Natural killer cell treated with Interleukin-12 subunit alpha and Interleukin-12 subunit beta and Interleukin-15 and Interleukin-18, amount 100 ng/mL, for 72 hours (primary cell): ENCODE results near the gene SPR. TPM values are rescaled to one million over a fixed set of nuclear protein-coding genes. Genes with fewer than 3 reads are reported as not detected.
A peak's percentile ranks its signal among the peaks of the same experiment; 100 is the strongest.

ENCODE experiments used
- ATAC-seq, 2 donors: fragments of 150-1000 bp; cut with Tn5 transposase in 1 of 2; sonication (Bioruptor Pico), chemical (Tn5 transposase) in 1 of 2; 2 replicates each; pipeline ENCODE4 v1.10.0; 2021
- DNase-seq: peaks from one replicate; pipeline ENCODE4 v3.0.0; 2022; ENCODE audit warnings: low spot score
- H3K27ac Mint-ChIP-seq, 2 donors: 1 replicate in 1 of 2; 2 replicates in 1 of 2; pipeline ENCODE4 v1.8.0; 2022; ENCODE audit warnings: mixed read lengths in 2 of 2, mild to moderate bottlenecking in 1 of 2, moderate library complexity in 1 of 2
- H3K27me3 Mint-ChIP-seq, 2 donors: 1 replicate in 1 of 2; 2 replicates in 1 of 2; pipeline ENCODE4 v1.8.0; 2022; ENCODE audit warnings: mixed read lengths in 2 of 2
- H3K36me3 Mint-ChIP-seq: one replicate; pipeline ENCODE4 v1.8.0; 2022; ENCODE audit warnings: mixed read lengths
- H3K4me1 Mint-ChIP-seq, 2 donors: 1 replicate in 1 of 2; 2 replicates in 1 of 2; pipeline ENCODE4 v1.8.0; 2022; ENCODE audit warnings: low read depth in 2 of 2, mixed read lengths in 2 of 2, mild to moderate bottlenecking in 1 of 2
- H3K4me3 Mint-ChIP-seq: one replicate; pipeline ENCODE4 v1.8.0; 2022; ENCODE audit warnings: mixed read lengths
- H3K9me3 Mint-ChIP-seq: 2 replicates; pipeline ENCODE4 v1.8.0; 2022; ENCODE audit warnings: mixed read lengths
- total RNA-seq, 2 donors: library from RNA; stranded (reverse); gene quantifications; one replicate each; pipeline ENCODE4 v1.2.3, GENCODE V29; 2022

Gene SPR
- total RNA-seq, 2 donors from 2014 or later = 3.4 to 10.2 TPM

DNA sequence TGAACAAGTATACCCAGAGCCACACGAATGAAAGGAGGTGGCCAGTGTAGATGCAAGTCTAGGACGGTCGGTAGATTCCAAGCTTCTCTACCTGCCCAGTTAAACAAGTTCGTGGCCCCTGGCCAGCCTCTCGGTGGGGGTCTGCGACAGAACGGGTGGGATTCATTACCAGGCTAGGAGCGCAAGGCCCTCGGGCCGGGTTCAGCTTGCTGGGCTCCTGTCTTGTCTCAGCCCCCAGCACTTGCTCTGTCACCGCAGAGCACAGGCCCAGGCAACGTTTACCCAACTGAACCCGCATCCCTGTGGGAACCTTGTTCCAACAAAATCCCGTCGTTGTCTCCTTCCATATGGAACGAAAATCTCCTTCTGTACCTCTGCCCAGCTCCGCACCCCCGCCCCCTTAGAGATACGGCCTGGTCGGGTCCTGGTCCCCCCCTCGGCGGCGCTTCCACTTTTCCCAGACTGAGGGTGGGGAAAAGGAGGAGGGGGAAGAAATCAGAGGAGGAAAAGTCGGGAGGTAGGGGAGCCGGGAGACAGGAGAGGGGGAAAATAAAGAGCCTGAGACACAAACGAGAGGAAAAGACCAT is 28.2 kb downstream of the SPR start:
- Mint-ChIP-seq H3K9me3 (no peaks in the 10 kb centered on the region), H3K27ac (no peak overlapping the region), H3K27me3 (peaks cover 42 to 45% of the 10 kb centered on the region in 2 donors), H3K4me1 (peaks cover 10 to 21% of the 10 kb centered on the region in 2 donors), H3K4me3 (peak overlapping the region; percentile 32), H3K36me3 (no peaks in the 10 kb centered on the region)
- ATAC-seq = no peak
- peak; percentile 31 for DNase-seq

DNA sequence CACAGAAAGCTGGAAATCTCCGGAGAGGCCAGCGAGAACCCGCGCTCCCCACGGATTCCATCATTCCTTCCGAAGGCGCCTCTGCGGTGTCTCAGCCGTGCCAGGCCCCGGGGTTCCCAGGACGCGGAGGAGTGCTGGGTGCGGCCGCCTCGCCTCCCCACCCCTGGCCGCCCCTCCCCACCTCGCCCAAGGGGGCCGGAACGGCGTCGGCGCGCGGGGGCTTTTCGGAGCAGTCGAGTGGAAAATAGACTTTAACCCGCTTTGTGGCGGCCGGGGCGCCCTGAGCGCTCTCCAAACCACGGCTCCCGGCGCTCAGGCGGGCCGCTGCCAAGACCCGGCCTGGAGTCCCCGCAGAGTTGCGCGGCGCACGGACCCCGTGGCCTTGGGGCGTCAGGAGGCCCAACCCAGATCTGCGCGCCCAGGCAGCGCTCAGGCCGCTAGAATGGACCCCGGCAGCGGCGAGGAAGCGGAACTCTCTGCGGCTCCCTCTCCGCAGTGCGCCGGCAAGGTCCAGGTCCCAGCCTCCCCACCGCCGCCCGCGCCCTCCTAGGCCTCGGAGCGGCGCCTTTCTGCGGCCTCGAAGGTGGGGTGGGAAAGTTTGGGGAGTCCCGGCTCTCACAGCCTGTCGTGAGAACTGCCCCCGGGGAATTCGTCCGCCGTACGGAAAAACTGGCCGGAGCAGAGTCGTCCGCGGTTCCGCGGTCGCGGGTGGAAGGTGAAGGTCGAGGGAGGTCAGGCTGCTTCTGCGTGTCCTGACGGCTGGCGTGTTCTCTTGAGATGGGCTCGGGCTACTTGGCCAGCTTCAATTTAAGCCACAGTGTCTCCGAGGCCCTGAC is 28.9 kb downstream of the SPR start:
- Mint-ChIP-seq H3K4me1 (peaks cover 10 to 21% of the 10 kb centered on the region in 2 donors), H3K27ac (no peak overlapping the region), H3K9me3 (no peaks in the 10 kb centered on the region), H3K27me3 (peaks cover 42 to 44% of the 10 kb centered on the region in 2 donors), H3K36me3 (no peaks in the 10 kb centered on the region), H3K4me3 (peak overlapping the region; percentile 81)
- ATAC-seq (peak; percentile 52 to 73), DNase-seq (peak; percentile 65)

DNA sequence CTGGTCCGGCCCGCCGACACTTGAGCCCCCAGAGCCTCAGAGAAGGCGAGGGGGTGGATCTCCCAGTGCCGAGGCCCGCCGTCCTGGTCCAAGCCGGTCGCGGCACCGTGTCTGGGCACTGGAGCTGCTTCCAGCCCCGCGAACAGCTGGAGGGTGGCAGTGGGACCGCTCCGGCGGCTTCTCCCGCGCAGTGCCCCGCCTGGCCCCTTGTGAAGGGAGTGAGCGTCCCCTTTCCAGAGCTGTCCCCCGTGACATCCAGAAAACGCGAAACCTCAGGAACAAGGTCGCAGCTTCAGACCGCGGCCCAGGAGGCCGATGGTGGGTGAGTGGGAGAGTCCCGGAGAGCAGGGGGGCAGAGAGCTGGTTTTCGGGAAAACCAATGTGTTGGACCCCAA is 29.5 kb downstream of the SPR start:
- H3K4me3 Mint-ChIP-seq = peak overlapping the region; percentile 81
- H3K4me1 Mint-ChIP-seq = peaks cover 10 to 21% of the 10 kb centered on the region in 2 donors
- DNase-seq = peak; percentile 60

DNA sequence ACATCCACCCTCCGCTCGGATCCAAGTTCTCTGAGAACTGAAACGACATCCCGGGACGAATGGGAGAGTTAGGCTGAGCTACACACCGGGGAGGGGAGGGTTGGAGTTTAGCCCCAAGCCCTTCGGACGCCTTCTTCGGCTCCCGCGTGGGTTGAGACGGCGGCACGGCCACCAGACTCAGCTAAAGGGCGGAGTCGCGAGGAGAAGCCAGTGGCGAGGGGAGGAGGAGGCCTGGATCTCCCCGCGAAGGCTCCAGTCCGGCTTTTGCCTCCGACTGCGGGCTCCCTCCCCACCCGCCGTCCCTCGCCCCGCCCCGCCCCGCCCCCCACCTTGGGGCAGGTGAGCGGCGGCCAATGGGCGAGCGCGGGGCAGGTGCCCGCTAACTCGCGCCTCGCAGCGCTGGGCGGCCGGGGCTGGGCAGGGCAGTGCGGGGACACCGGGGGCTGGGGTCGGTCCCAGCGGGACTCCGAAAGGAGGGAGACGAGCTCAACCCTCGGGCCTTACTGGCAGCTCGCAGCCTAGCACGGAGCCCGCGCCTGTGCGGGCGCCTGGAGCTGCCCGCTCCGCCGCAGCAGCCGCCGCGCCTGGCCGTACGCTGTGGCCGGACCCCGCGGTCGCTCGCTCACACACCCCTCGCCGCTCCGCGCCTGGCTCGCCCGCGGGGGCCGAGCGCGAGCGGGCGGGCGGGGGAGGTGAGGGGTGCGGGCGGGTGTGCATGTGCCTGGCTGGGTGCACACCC is 30.1 kb downstream of the SPR start, which contains the start of gene EMX1:
Gene EMX1, plus strand, starts transcription at position 382 of the 739 bp plus-strand sequence. Its CDS starts 334 bp downstream, at position 716.
- Mint-ChIP-seq H3K4me1 (peaks cover 10 to 21% of the 10 kb centered on the region in 2 donors), H3K27me3 (peaks cover 41 to 43% of the 10 kb centered on the region in 2 donors), H3K4me3 (peak within 1 kb of the TSS; percentile 81), H3K9me3 (no peaks in the 10 kb centered on the region), H3K27ac (no peak within 1 kb of the TSS), H3K36me3 (no peaks in the 10 kb centered on the region)
- DNase-seq = peak; percentile 66
- ATAC-seq = peak; percentile 59 to 72

More for the DNA sequence above, 29.5 kb downstream of the SPR start:
- Mint-ChIP-seq H3K9me3 (no peaks in the 10 kb centered on the region), H3K36me3 (no peaks in the 10 kb centered on the region), H3K27me3 (peaks cover 41 to 43% of the 10 kb centered on the region in 2 donors), H3K27ac (no peak overlapping the region)
- no peak for ATAC-seq

DNA sequence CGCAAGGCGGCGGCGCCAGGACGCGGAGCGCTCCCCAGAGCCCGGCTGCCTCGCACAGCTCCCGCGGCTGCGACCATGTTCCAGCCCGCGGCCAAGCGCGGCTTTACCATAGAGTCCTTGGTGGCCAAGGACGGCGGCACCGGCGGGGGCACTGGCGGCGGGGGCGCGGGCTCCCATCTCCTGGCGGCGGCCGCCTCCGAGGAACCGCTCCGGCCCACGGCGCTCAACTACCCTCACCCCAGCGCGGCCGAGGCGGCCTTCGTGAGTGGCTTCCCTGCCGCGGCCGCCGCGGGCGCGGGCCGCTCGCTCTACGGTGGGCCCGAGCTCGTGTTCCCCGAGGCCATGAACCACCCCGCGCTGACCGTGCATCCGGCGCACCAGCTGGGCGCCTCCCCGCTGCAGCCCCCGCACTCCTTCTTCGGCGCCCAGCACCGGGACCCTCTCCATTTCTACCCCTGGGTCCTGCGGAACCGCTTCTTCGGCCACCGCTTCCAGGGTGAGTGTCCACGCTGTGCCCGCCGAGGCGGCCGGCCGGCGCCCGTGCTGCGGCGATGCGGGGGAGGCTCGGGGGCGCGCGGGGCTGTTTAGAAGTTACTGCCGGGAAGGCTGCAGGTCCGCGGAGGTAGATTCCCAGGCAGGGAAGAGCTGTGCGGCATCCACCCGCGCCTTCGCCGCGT is 30.8 kb downstream of the SPR start:
- no peaks in the 10 kb centered on the region for H3K9me3 Mint-ChIP-seq
- H3K27ac Mint-ChIP-seq = no peak overlapping the region
- H3K36me3 Mint-ChIP-seq = no peaks in the 10 kb centered on the region
- DNase-seq (peak; percentile 60), ATAC-seq (peak; percentile 9 to 43)
- peaks cover 43 to 45% of the 10 kb centered on the region in 2 donors for H3K27me3 Mint-ChIP-seq
- H3K4me3 Mint-ChIP-seq = peak overlapping the region; percentile 68
- H3K4me1 Mint-ChIP-seq = peaks cover 10 to 21% of the 10 kb centered on the region in 2 donors

DNA sequence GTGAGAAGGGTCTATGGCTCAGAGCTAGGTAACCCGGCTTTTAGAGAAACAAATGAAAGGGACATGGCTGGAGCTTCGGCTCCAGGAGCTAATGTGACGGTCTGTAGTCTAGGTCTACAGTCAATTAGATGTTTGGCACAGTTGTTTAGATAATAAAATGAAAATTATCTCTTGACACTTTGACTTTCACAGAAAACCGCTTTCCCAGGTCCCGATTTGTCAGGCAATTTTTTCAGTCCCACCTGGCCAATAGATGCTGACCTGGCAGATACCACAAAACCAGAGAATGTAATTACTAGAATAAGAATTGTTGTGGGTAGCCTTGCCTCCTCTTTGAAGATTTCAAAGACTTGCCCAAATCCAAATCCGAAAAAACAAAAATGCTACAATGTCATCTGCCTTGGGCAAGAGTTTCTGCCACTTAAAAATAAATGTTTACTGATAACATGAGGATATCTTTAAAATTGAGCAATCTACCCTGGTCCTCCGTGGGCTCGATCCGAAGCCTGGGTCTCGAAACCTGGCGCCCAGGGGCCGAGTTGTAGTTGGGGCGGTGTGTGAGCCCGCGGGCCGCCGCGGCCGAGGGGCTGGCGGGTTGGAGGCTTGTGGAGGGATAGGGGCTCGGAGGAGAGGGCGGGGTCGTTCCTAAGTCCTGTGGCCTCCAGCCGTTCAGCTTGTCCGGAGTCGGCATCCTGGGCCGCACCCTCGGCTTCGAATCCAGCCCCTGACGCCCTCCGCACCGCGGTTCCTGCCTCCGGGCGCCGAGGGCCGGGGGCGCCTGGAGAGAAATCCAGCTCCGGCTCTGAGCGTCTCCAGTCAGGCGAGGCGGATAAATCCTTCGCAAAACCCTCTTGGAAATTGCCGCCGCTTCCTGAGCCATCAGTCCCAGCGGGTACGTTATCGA is 32.5 kb downstream of the SPR start:
- ATAC-seq (no peak), DNase-seq (no peak)
- no peak overlapping the region for H3K27ac Mint-ChIP-seq
- peaks cover 8 to 18% of the 10 kb centered on the region in 2 donors for H3K4me1 Mint-ChIP-seq
- no peaks in the 10 kb centered on the region for H3K36me3 Mint-ChIP-seq
- H3K4me3 Mint-ChIP-seq = peak overlapping the region; percentile 36
- H3K27me3 Mint-ChIP-seq = peaks cover 36 to 38% of the 10 kb centered on the region in 2 donors
- no peaks in the 10 kb centered on the region for H3K9me3 Mint-ChIP-seq

DNA sequence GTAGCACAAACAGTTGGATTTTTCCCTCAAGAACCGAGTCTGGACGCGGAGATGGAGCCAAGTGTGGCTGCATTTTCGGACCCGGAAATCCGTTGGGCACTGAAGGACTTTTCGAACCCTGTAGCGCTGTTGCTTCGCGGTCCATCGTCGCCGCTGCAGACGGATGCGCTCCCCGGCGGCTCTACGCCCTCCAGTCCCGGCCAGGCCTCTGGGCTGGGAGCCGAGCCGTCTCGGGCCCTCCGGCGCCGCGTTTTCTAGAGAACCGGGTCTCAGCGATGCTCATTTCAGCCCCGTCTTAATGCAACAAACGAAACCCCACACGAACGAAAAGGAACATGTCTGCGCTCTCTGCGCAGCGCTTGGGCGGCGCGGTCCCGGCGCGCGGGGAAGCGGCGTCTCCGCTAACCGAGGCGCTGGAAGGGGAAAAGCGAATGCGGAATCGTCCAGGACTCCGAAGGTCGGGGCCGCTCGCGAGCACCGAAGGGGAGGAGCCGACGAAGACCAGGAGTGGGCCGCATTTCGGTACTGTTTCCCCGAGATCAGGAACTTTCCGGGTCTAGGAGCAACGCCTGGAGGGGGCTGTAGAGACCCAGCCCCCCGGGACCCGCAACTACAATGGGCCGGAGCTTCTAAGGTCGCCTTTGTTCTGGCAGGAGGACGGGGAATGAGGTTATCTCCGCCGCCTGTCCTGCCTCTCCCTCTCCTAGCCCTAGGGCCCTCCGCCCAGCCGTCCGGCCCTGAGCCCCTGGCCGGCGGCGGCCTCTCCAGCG is 33.3 kb downstream of the SPR start:
- ATAC-seq (no peak), DNase-seq (no peak)
- peak overlapping the region; percentile 58 for H3K4me3 Mint-ChIP-seq
- H3K27ac Mint-ChIP-seq = no peak overlapping the region
- no peaks in the 10 kb centered on the region for H3K36me3 Mint-ChIP-seq
- peaks cover 33 to 35% of the 10 kb centered on the region in 2 donors for H3K27me3 Mint-ChIP-seq
- no peaks in the 10 kb centered on the region for H3K9me3 Mint-ChIP-seq
- H3K4me1 Mint-ChIP-seq = peaks cover 7 to 12% of the 10 kb centered on the region in 2 donors

DNA sequence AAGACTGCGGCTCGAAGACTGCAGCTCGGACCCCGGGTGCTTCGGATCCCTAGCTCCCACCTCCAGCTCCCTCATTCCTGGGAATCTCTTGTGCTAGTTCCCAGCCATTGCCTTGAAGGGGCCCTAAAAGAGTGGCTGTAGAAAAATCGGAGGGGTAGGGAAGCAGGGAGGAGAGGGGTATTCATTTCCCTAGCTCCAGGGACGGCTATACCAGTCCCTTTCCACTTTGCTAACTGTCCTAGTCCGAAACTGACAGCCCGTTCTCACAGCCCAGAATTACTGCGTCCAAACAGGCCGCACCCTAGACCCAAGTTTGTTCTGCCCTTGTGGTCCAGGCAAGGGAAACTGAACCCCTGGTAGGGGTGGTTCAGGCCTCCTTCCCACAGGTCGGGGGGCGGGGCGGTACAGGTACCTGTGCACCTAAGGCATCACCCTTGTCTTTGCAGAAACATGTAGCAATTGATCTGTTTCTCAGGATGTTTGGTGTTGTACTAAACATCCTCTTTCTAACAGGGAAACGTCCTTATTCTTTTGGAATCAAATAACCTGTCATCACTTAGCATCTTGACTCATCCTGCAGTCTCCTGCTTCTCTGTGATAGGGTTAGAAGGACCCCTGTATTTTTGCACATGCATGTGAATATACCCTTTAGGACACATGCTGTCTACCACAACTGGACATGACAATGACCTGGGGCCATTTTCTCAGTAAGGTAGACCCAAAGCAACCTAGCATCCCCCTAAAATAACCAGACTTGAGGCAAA is 34.1 kb downstream of the SPR start:
- H3K4me3 Mint-ChIP-seq = no peak overlapping the region
- H3K27me3 Mint-ChIP-seq = peaks cover 33 to 35% of the 10 kb centered on the region in 2 donors
- no peaks in the 10 kb centered on the region for H3K36me3 Mint-ChIP-seq
- H3K27ac Mint-ChIP-seq = no peak overlapping the region
- no peak for DNase-seq
- ATAC-seq = no peak
- H3K4me1 Mint-ChIP-seq = peaks cover 7 to 12% of the 10 kb centered on the region in 2 donors
- H3K9me3 Mint-ChIP-seq = no peaks in the 10 kb centered on the region

DNA sequence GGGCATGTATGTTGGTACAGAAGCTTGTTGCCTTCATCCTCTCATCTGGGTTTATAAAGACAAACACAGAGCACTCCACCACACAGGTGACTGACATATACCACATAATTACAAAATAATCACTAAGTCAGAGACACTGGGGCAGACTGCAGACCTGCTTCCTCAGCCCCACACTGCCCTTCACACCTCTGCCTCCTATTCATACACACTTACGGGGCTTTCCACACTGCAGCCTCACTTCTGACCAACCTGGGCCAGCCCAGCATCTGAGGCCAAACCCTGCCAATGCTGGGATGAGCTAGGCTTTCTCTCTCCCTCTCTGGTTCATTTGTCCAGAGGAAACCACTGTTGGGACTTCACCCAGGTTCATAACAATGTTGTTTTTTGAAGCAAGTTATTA is 34.6 kb downstream of the SPR start:
- Mint-ChIP-seq H3K36me3 (no peaks in the 10 kb centered on the region), H3K27me3 (peaks cover 33 to 35% of the 10 kb centered on the region in 2 donors), H3K4me3 (no peak overlapping the region), H3K4me1 (peaks cover 7 to 9% of the 10 kb centered on the region in 2 donors), H3K27ac (no peak overlapping the region), H3K9me3 (no peaks in the 10 kb centered on the region)
- DNase-seq (no peak), ATAC-seq (no peak)

DNA sequence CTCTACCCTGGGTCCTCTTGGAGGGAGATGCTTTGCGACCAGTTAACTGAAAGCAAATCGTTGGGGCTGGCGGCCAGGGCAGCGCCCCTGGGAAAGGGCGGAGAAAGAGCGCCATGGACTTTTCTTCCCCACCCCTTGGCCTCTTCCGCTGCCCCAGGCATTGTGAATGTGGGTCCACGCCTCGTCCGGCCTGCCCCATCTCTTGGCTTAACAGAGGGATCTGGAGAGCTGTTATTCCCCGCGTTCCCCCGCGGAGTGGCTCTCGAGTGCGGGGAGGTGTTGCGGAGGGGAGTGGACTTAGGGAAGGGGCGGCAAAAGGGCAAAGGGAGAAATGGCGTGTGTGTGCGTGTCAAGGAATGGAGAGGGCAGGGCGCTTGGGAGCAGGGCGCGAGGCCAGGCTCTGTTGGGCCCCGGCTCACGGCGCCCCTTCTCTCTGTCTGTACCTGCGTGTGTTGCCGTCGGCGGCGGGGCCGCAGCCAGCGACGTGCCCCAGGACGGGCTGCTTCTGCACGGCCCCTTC is 36.7 kb downstream of the SPR start:
- H3K4me3 Mint-ChIP-seq = peak overlapping the region; percentile 28
- H3K27me3 Mint-ChIP-seq = peaks cover 31 to 35% of the 10 kb centered on the region in 2 donors
- no peaks in the 10 kb centered on the region for H3K36me3 Mint-ChIP-seq
- ATAC-seq (peak; percentile 26), DNase-seq (no peak)
- no peak overlapping the region for H3K27ac Mint-ChIP-seq
- H3K4me1 Mint-ChIP-seq = peaks cover 4 to 6% of the 10 kb centered on the region in 2 donors
- H3K9me3 Mint-ChIP-seq = no peaks in the 10 kb centered on the region
